KMS-11 (cell line): ENCODE measurements around the gene CARD19.

Source experiments
- H2AFZ ChIP-seq: fragments of 200-600 bp; sonication (generic); 2 replicates; pipeline ENCODE4 v1.6.1; 2016; ENCODE audit warnings: antibody characterized with exemption, mixed run types, low read depth
- H3K27ac ChIP-seq: fragments of 200-600 bp; sonication (generic); 2 replicates; pipeline ENCODE4 v1.6.1; 2016; ENCODE audit warnings: mild to moderate bottlenecking, mixed run types
- H3K27me3 ChIP-seq: fragments of 200-600 bp; sonication (generic); 2 replicates; pipeline ENCODE4 v1.6.1; 2017; ENCODE audit warnings: mild to moderate bottlenecking, low read depth, mixed run types, moderate library complexity; ENCODE audit not compliant: insufficient read depth
- H3K36me3 ChIP-seq: fragments of 200-600 bp; sonication (generic); 2 replicates; pipeline ENCODE4 v1.6.1; 2017; ENCODE audit warnings: mild to moderate bottlenecking, mixed run types; ENCODE audit not compliant: insufficient read depth
- H3K4me1 ChIP-seq: fragments of 200-600 bp; sonication (generic); 2 replicates; pipeline ENCODE4 v1.6.1; 2016; ENCODE audit warnings: mild to moderate bottlenecking, low read depth, mixed run types; ENCODE audit not compliant: poor library complexity, severe bottlenecking
- H3K4me2 ChIP-seq: fragments of 200-600 bp; sonication (generic); 2 replicates; pipeline ENCODE4 v1.7.0; 2016; ENCODE audit warnings: mild to moderate bottlenecking, mixed run types
- H3K4me3 ChIP-seq: fragments of 200-600 bp; sonication (generic); IDR thresholded peaks from 2 replicates; pipeline ENCODE4 v1.6.1; 2017; ENCODE audit warnings: low read depth, low read length, mixed read lengths; ENCODE audit not compliant: insufficient read depth
- H3K79me2 ChIP-seq: fragments of 200-600 bp; sonication (generic); 2 replicates; pipeline ENCODE4 v1.6.1; 2016; ENCODE audit warnings: low read depth, mixed run types; ENCODE audit not compliant: insufficient read depth
- H3K9ac ChIP-seq: fragments of 200-600 bp; sonication (generic); 2 replicates; pipeline ENCODE4 v1.6.1; 2016; ENCODE audit warnings: mild to moderate bottlenecking, mixed run types
- H4K20me1 ChIP-seq: fragments of 200-600 bp; sonication (generic); 2 replicates; pipeline ENCODE4 v1.6.1; 2016; ENCODE audit warnings: mild to moderate bottlenecking, mixed run types; ENCODE audit not compliant: insufficient read depth
- CTCF ChIP-seq: fragments of 200-600 bp; sonication (generic); conservative IDR thresholded peaks from 2 replicates; pipeline ENCODE4 v1.6.1; 2017; ENCODE audit warnings: low read depth, mild to moderate bottlenecking, antibody characterized with exemption, low read length, moderate library complexity, mixed read lengths

The CARD19 gene

GRCh38 chr9:93077367-93077766, 18.6 kb upstream of the CARD19 start:
- H3K4me1 ChIP-seq: peaks cover 6% of the 10 kb centered on the region
- H3K27ac ChIP-seq: no peak overlapping the region
- no peaks in the 10 kb centered on the region for H3K79me2 ChIP-seq
- no peak overlapping the region for H2AFZ ChIP-seq
- no peaks in the 10 kb centered on the region for H4K20me1 ChIP-seq
- no peaks in the 10 kb centered on the region for H3K36me3 ChIP-seq
- no peak overlapping the region for H3K9ac ChIP-seq
- TF ChIP-seq CTCF: no peak
- H3K4me2 ChIP-seq: no peak overlapping the region
- no peaks in the 10 kb centered on the region for H3K27me3 ChIP-seq
- H3K4me3 ChIP-seq: no peak overlapping the region

- no peaks in the 10 kb centered on the region for H4K20me1 ChIP-seq
- no peaks in the 10 kb centered on the region for H3K79me2 ChIP-seq
- no peak overlapping the region for H3K27ac ChIP-seq
- no peak overlapping the region for H3K4me2 ChIP-seq
- H3K4me1 ChIP-seq: peaks cover 1% of the 10 kb centered on the region
- H2AFZ ChIP-seq: no peak overlapping the region
- H3K4me3 ChIP-seq: no peak overlapping the region
- no peaks in the 10 kb centered on the region for H3K36me3 ChIP-seq
- no peak for TF ChIP-seq CTCF
- no peak overlapping the region for H3K9ac ChIP-seq
- H3K27me3 ChIP-seq: no peaks in the 10 kb centered on the region
These were observed 18.2 kb upstream of the CARD19 start for GRCh38 chr9:93077811-93078210.

- H4K20me1 ChIP-seq: no peaks in the 10 kb centered on the region
- no peak overlapping the region for H2AFZ ChIP-seq
- H3K4me3 ChIP-seq: no peak overlapping the region
- no peak for TF ChIP-seq CTCF
- no peaks in the 10 kb centered on the region for H3K4me1 ChIP-seq
- no peaks in the 10 kb centered on the region for H3K27me3 ChIP-seq
- no peak overlapping the region for H3K27ac ChIP-seq
- no peaks in the 10 kb centered on the region for H3K36me3 ChIP-seq
- no peak overlapping the region for H3K4me2 ChIP-seq
- no peak overlapping the region for H3K9ac ChIP-seq
- no peaks in the 10 kb centered on the region for H3K79me2 ChIP-seq
These were observed 16.6 kb upstream of the CARD19 start for GRCh38 chr9:93079371-93079770.

- H3K27me3 ChIP-seq: no peaks in the 10 kb centered on the region
- no peaks in the 10 kb centered on the region for H3K36me3 ChIP-seq
- H3K4me2 ChIP-seq: no peak overlapping the region
- H2AFZ ChIP-seq: no peak overlapping the region
- no peak overlapping the region for H3K4me3 ChIP-seq
- no peaks in the 10 kb centered on the region for H3K4me1 ChIP-seq
- H3K79me2 ChIP-seq: no peaks in the 10 kb centered on the region
- H3K27ac ChIP-seq: no peak overlapping the region
- no peaks in the 10 kb centered on the region for H4K20me1 ChIP-seq
- no peak for TF ChIP-seq CTCF
- H3K9ac ChIP-seq: no peak overlapping the region
These were observed 15.6 kb upstream of the CARD19 start for GRCh38 chr9:93080406-93080805.
